ENCODE results near the gene BATF3.

GRCh38 chr1:212699104-212699624 lies 476 bp downstream of the BATF3 start:
- no peak for TF ChIP-seq CTCF (IDR thresholded peaks at IDR 0.05)
- TF ChIP-seq ZNF512 (CRISPR knock-in tag; IDR thresholded peaks at IDR 0.05; ENCODE audit: borderline replicate concordance), result no peak
- 0 out of 2 replicates have a peak, but pooled peaks have one; percentile 43 for TF ChIP-seq JUN (CRISPR knock-in tag; IDR thresholded peaks at IDR 0.05)
- TF ChIP-seq, protein P1, sequence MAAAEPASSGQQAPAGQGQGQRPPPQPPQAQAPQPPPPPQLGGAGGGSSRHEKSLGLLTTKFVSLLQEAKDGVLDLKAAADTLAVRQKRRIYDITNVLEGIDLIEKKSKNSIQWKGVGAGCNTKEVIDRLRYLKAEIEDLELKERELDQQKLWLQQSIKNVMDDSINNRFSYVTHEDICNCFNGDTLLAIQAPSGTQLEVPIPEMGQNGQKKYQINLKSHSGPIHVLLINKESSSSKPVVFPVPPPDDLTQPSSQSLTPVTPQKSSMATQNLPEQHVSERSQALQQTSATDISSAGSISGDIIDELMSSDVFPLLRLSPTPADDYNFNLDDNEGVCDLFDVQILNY (CRISPR knock-in tag; IDR thresholded peaks at IDR 0.05), result no peak
- TF ChIP-seq HMGA2 (CRISPR knock-in tag; IDR thresholded peaks at IDR 0.05), result no peak
- no peak for TF ChIP-seq GRHL2 (CRISPR knock-in tag; IDR thresholded peaks at IDR 0.05; ENCODE audit: insufficient replicate concordance, severe bottlenecking)
- TF ChIP-seq, protein P2, sequence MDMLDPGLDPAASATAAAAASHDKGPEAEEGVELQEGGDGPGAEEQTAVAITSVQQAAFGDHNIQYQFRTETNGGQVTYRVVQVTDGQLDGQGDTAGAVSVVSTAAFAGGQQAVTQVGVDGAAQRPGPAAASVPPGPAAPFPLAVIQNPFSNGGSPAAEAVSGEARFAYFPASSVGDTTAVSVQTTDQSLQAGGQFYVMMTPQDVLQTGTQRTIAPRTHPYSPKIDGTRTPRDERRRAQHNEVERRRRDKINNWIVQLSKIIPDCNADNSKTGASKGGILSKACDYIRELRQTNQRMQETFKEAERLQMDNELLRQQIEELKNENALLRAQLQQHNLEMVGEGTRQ (CRISPR knock-in tag; IDR thresholded peaks at IDR 0.05), result peak; percentile 75
- TF ChIP-seq CBFB (CRISPR knock-in tag; IDR thresholded peaks at IDR 0.05; ENCODE audit: low read depth), result no peak; the same call in 1 of the 2 replicates
- peak; percentile 57 for TF ChIP-seq ETV6 (CRISPR knock-in tag; IDR thresholded peaks at IDR 0.05)
- no peak for TF ChIP-seq CREB1 (CRISPR knock-in tag; IDR thresholded peaks at IDR 0.05)
- TF ChIP-seq, protein P3, sequence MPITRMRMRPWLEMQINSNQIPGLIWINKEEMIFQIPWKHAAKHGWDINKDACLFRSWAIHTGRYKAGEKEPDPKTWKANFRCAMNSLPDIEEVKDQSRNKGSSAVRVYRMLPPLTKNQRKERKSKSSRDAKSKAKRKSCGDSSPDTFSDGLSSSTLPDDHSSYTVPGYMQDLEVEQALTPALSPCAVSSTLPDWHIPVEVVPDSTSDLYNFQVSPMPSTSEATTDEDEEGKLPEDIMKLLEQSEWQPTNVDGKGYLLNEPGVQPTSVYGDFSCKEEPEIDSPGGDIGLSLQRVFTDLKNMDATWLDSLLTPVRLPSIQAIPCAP (CRISPR knock-in tag; IDR thresholded peaks at IDR 0.05), result peak; percentile 81; the same call in 1 of the 2 replicates
- TF ChIP-seq, protein P4, sequence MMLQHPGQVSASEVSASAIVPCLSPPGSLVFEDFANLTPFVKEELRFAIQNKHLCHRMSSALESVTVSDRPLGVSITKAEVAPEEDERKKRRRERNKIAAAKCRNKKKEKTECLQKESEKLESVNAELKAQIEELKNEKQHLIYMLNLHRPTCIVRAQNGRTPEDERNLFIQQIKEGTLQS (CRISPR knock-in tag; conservative IDR thresholded peaks at IDR 0.05), result no peak
- TF ChIP-seq E2F4 (CRISPR knock-in tag; IDR thresholded peaks at IDR 0.05; ENCODE audit: borderline replicate concordance, low read depth), result no peak
- TF ChIP-seq RORB (CRISPR knock-in tag; IDR thresholded peaks at IDR 0.05), result no peak
